ENCODE measurements around the gene DUSP23.

- no peak for TF ChIP-seq CTCF (IDR thresholded peaks at IDR 0.05; ENCODE audit: low read depth, low read length)
- TF ChIP-seq EZH2phosphoT487 (IDR thresholded peaks at IDR 0.05; ENCODE audit: low read depth) = no peak
Measured at GRCh38 chr1:159756397-159756796, 24.4 kb upstream of the DUSP23 start.

Data from OCI-LY3 (cell line).